ENCODE measurements around the gene MAPK14.

MAPK14 gene

DNA sequence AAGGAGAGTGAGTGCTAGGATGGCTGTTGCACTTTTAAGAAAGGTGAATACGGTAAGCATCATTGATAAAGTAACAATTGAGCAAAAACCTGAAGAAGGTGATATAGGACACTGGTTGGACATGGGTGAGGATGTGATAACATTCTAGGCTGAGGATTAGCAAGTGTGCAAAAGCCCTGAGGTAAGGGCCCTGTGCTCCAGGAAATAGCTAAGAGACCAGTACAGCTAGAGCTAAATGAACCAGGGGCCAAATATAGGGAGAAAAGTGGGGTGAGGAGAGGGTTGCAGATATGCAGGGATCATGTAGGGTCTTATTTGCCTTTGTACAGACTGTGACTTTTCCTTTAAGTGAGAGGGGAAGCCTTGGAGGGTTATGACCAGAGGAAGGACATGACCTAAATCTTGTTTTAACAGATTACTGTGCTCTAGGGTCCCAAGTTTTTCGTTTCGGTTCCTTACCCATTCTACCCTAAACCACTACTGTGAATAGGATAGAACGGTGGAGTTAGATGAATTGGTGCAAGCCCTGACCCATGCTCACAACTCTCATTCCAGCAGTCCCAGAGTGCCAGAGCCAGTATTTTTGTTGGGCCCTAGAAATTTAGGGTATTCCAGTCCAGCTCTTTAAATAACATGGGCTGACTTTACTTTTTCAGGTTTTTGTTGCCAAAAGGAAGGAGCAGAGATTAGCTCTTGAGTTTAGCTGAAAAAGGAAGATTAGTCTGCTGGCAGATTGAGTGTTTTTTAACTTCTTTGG lies 10.7 kb downstream of the MAPK14 start:
- DNase-seq, result no peak

GRCh38 chr6:36039112-36039511 lies 11.5 kb downstream of the MAPK14 start:
- DNase-seq, result no peak

GRCh38 chr6:36040958-36041357 lies 13.3 kb downstream of the MAPK14 start:
- DNase-seq, result no peak

- no peak for DNase-seq
Measured at GRCh38 chr6:36042618-36043260, 15.1 kb downstream of the MAPK14 start.

DNA sequence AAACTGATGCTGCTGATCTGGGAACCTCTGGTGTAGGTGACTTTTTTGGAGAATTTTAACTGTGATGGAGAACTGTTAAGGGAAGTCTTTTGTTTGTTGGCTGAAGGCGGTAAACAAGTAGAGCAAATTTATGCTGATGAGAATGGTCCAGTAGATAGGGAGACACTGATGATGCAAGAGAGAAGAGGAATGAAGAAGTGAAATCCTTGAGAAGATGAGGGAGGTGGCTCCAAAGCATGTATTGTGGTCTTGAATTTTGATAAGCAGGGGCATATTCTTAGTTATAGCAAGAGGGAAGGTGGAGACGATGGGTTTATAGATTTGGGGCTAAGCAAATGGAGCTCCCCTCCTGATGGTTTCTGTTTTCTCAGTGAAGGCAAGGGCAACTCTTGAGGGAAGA lies 22.0 kb downstream of the MAPK14 start:
- DNase-seq, result no peak

GRCh38 chr6:36050305-36050704 lies 22.7 kb downstream of the MAPK14 start:
- no peak for DNase-seq

DNA sequence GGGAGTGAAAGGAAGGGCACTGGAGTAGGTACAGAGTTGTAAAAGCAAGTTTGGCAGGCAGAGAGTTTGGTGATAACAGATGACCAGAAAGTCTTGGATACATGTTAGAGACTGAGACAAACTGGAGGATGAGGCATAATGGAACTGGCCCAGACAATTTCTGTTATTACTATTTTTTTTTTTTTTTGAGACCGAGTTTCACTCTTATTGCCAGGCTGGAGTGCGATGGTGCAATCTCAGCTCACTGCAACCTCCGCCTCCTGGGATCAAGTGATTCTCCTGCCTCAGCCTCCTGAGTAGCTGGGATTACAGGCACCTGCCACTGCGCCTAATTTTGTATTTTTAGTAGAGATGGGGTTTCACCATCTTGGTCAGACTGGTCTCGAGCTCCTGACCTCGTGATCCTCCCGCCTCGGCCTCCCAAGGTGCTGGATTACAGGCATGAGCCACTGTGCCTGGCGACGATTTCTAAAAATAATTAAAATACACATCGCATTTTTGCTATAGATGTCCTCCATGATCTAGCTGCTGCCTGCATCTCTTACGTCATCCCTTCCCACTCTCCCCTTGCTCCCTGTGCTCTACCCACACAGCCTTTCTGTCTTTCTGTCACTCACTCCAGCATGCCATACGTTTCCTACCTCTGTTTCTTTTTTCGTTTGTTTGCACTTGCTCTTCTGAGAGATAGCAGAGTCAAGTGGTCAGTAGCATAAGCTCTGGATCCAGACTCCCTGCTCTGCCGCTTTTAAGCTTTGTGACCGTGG lies 23.5 kb downstream of the MAPK14 start:
- DNase-seq, result no peak

GRCh38 chr6:36052097-36052496 lies 24.5 kb downstream of the MAPK14 start:
- no peak for DNase-seq

GRCh38 chr6:36053878-36054277 lies 26.3 kb downstream of the MAPK14 start:
- DNase-seq, result no peak

- no peak for DNase-seq
Measured at GRCh38 chr6:36054415-36054814, 26.8 kb downstream of the MAPK14 start.

DNA sequence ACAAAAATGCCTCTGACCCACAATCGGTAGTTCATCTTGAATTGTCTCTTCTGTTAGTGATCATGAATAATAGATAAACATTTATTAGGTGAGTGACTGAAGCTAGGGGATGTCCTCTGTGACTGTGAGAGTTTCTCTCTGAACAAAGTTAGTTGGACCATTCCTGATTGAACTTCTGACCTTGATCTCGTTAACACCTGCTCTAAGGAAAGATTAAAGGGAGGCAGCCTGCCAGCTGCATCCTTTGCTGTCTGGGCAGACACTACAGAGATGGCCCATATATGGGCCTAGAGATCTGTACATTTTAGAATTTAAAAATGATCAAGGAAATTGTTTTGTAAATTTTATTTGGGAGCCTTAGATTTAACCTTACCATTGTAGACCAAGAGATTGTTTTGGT lies 27.3 kb downstream of the MAPK14 start:
- DNase-seq, result no peak

- DNase-seq, result no peak
Measured at GRCh38 chr6:36056178-36056577, 28.6 kb downstream of the MAPK14 start.

DNA sequence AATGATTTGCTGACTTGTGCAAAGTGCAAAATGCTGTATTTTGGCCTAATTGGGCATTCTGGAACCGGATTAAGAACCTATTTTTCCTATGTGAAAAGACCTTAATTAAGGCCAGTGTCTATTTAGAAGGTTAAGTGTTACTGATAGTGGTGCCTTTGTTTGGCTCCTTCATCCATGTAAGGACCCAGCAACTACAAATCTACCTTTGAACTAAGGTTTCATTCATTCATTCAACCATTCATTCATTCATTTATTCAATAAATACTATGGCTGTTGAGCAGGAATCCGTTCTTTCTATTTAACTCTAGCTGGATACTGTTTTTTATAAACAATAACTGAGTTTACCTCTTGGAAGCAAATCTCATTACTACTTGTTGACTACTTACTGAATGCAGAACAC lies 33.6 kb downstream of the MAPK14 start:
- DNase-seq, result no peak

- no peak for DNase-seq
Measured at GRCh38 chr6:36062247-36062646, 34.6 kb downstream of the MAPK14 start.

DNA sequence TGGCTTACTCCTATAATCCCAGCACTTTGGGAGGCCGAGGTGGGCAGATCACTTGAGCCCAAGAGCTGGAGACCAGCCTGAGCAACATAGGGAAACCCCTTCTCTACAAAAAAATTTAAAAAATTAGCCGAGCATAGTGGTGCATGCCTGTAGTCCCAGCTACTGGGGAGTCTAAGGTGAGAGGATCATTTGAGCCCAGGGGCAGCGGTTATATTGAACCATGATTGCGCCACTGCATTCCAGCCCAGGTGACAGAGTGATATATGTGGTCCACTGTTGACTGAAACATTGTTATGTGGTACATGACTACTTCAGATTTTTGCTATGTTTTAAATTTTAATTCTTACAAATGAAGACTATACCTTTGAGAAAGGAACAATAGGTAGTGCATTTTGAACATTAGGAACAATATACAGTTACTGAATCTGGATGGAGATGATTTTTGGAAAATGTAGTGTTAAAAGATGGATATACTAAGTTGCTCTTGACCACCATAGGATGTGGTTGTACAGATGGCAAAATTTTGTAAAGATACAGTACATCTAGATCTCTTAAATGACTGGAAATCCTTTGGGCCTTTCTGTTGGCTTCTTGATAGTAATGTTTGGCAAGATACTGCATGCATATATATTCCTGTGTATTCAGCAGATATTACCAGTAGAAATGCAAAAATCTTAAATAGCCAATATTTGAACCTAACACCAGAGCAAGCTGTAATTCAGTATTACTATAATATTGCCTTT lies 35.9 kb downstream of the MAPK14 start:
- no peak for DNase-seq

- DNase-seq, result no peak
Measured at GRCh38 chr6:36064770-36065396, 37.3 kb downstream of the MAPK14 start.

- DNase-seq, result no peak
Measured at GRCh38 chr6:36065916-36066315, 38.3 kb downstream of the MAPK14 start.

- no peak for DNase-seq
Measured at GRCh38 chr6:36066817-36067216, 39.2 kb downstream of the MAPK14 start.

GRCh38 chr6:36067374-36068011 lies 39.9 kb downstream of the MAPK14 start:
- no peak for DNase-seq

DNA sequence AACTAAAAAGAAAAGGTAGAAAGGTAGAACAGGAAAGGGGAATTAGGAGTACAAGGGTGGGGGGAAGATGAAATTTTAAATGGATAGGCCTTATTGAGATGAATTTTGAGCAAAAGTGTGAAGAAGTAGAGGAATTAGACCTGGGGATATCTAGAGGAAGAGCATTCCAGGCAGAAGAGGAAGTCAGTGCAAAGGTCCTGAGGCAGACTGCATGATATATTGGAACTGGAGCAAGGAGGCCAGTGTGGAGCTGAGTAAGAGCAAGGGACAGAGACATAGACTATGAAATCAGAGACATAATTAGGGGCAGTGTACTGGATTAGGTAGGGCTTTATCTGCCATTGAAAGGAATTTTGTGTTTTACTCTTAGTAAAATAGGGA lies 40.4 kb downstream of the MAPK14 start:
- DNase-seq, result no peak

- no peak for DNase-seq
Measured at GRCh38 chr6:36068586-36068985, 41.0 kb downstream of the MAPK14 start.

DNA sequence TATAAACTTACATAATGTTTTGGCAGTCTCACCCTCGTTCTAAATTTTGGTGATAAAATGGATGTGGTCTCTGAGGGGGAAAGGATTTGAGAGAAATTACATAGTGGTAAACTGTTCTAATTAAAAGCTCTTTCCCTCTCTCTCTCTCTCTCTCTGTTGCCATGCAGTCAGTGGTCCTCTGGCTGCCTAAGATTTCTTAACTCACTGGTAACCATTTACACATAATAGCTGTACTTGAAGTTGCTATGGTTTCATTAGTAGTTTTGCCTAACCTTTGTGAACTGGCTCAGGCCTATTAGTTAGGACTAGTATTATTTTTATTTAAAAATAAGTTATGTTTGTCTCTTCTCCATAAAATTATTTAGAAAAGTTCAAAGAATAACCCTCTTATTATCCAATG lies 42.0 kb downstream of the MAPK14 start:
- DNase-seq, result no peak

Measured in stimulated activated CD8-positive, alpha-beta memory T cell treated with anti-CD3 and anti-CD28 coated beads, Interleukin-4, amount 100 ng/mL, for 48 hours (primary cell).